Epithelial cell of proximal tubule (primary cell): ENCODE data around the gene NAV2. TPM values are rescaled to one million over a fixed set of nuclear protein-coding genes. Genes with fewer than 3 reads are reported as not detected.

Source experiments
- DNase-seq: peaks from one replicate; pipeline ENCODE4 v3.0.0-alpha.2; 2011; ENCODE audit warnings: low read depth
- H3K4me3 ChIP-seq: 2 replicates; pipeline ENCODE4 v1.5.1; 2011; ENCODE audit warnings: low read depth, mild to moderate bottlenecking, low read length
- total RNA-seq: library from RNA; depleted of rRNA; stranded (reverse); fragments of >200 nt; gene quantifications from 2 replicates; pipeline ENCODE4 v1.2.3, GENCODE V29; 2015
- TF ChIP-seq, protein P1 (sequence below): conservative IDR thresholded peaks from 2 replicates; pipeline ENCODE4 v1.5.1; 2012; ENCODE audit warnings: low read depth, mild to moderate bottlenecking, low read length

Gene NAV2
- total RNA-seq, 1 donor from 2014 or later = 19.0 TPM

DNA sequence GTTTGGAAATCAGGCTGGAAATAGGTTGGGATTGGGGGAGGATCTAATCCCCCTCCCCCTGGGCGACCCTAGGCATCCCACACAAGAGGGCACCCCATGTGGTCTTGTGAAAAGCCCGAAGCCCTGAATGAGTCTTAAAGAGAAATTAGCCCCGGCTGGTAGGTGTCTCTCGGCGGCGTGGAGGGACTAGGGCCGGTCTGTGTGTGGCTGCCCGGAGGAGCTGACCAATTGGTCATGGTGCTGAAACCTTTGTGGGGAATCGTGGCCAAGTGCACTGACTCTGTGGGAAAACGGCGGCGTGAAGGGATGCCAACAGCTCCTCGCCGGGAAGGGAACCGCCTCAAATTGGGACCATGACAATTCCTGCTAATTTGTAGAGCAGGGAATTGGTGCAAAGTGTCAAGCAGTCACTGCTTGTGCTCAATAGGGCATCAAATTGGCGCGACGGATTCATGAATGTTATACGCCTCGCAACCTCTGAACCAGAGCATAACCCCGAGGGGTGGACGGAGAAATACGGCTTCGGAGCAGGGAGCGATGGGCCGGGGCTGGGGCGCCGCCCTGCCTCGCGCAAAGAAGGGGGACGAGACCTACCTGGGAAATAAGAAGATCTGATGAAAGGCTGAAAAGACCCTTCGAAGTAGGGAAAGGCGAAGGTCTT is 446.1 kb downstream of the NAV2 start:
- no peak overlapping the region for H3K4me3 ChIP-seq
- DNase-seq = no peak
- TF ChIP-seq, protein P1, sequence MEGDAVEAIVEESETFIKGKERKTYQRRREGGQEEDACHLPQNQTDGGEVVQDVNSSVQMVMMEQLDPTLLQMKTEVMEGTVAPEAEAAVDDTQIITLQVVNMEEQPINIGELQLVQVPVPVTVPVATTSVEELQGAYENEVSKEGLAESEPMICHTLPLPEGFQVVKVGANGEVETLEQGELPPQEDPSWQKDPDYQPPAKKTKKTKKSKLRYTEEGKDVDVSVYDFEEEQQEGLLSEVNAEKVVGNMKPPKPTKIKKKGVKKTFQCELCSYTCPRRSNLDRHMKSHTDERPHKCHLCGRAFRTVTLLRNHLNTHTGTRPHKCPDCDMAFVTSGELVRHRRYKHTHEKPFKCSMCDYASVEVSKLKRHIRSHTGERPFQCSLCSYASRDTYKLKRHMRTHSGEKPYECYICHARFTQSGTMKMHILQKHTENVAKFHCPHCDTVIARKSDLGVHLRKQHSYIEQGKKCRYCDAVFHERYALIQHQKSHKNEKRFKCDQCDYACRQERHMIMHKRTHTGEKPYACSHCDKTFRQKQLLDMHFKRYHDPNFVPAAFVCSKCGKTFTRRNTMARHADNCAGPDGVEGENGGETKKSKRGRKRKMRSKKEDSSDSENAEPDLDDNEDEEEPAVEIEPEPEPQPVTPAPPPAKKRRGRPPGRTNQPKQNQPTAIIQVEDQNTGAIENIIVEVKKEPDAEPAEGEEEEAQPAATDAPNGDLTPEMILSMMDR = no peak

DNA sequence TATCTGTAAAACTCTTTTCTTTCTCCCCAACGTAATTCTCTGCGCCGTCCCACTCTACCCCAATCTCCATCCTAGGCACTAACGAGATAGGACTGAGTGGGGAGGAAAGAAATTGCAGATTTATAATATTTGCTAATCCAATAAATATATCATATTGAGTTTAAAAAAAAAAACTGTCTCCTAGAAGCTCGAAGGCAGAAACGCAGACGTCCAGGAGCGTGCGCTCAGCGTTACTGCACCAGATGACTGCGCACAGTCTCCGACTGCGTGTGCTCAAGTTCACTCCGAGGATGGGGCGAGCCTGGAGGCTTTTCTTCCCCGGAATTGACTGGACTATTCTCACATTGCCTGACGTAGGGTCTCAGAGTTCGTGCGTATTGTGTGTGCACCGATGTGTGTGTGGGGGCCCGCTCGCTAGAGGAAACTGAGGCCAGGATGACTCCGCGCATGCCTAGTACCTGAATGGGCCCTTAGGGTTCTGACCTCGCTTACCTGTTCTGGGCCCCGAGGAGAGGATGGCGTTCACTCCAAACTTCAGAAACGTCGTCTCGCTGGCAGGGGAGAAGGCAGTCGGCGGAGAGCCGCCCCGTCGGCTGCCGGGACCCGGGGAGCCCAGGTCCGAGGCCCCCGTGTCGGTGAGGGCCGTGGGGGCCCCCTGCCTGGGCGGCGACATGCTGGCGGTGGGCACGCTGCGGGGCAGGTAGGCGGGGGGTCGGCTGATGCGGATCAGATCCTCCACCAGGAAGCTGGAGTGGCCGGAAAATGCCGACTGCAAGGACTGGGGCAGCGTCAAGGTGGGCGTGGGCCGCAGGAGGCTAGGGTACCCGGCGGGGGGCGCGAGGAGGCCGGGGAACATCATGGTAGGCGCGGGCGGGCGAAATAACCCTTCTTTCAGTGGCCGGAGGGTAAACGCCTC is 447.1 kb downstream of the NAV2 start:
- TF ChIP-seq, protein P1 = no peak
- H3K4me3 ChIP-seq = no peak overlapping the region
- no peak for DNase-seq

DNA sequence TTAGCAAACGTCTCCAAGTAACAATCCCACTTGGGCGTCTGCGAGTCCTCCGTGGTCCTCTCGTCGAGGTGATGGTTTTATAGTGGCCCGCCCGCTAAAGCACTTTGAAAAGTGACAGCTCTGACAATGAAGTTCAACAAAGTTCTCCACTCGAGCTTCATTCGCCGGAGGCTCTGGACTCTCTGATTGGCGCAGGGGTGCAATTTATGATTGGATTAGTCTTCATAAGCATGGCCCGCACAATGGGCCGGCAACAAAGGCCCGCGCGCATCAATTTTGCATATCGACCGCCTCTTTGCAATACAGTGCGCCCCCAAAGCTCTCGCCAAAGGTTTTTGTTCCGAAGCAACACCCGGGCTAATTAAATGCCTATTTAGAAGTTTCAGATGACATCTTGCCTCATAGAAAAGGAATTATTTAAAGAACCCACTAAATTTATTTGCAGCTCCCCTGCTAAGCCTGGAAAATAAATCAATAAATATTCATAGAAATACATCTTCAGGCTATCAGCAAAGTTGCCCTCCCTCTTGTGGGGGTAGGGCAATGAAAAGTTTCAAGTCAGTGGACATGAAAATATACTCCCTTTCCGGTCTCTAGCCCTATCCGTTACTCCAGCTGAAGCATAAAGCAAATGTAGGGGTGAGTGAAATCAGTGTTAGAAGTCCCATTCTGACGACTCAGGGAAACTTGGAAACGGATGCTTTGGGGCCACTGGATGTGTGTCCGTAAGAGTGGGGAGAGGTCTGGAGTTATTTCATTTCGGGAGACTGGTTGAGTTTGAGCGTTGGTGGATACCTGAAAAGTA is 448.0 kb downstream of the NAV2 start, which contains the start of gene DBX1:
DBX1 (minus strand) TSS at position 51 of the 805 bp plus-strand sequence. CDS start 151 bp downstream, outside the sequence.
- no peak within 1 kb of the TSS for H3K4me3 ChIP-seq
- DNase-seq = no peak
- TF ChIP-seq, protein P1 = no peak

GRCh38 chr11:20161230-20161918 is 448.7 kb downstream of the NAV2 start:
- no peak for DNase-seq
- H3K4me3 ChIP-seq = no peak overlapping the region
- TF ChIP-seq, protein P1 = no peak

DNA sequence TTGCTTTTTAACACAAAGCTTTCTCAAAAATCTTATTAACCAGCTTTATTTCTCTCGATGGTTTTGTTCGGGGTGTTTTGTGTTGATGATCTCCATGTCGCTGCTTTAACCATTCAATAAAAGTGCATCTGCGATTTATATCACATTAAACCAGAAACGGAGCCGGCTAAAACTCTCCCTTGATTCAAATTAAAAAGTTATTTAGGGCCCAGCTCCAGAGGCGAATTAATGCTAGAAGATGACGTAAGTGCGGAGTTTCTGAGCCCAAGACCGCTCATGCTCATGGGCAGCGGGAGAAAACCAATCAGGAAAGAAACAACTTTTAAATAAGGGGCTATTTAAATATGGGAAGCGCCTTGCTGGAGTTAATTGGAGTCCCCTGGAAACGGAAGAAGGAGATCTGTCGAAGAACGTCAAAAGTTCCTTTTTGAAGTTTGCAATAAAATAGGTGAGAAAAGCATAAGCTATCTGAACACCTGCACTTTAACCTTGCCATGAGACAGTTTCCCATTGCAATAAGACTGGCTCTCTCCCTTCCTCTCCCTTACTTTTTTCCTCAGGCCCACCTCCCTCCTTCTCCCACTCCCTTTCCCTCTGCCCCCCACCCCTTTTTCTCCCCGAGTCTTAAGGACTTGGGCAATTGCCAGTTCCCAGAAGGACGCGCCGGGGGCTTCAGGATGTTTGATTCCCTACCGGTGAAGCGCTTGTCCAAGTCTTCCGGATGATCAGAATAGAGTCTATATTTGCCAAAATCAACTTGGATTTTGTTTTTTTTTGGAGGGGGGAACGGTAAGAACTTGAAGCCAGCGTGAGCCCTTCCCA is 449.5 kb downstream of the NAV2 start:
- TF ChIP-seq, protein P1 = no peak
- DNase-seq = no peak

More for the DNA sequence above, 449.5 kb downstream of the NAV2 start:
- no peak overlapping the region for H3K4me3 ChIP-seq
